Uterus (tissue), 4 donors: ENCODE results near the gene AGA. TPM values are rescaled to one million over a fixed set of nuclear protein-coding genes. Genes with fewer than 3 reads are reported as not detected.

Source experiments
- DNase-seq, 2 donors: peaks; one replicate each; pipeline ENCODE4 v3.0.0-alpha.2; 2019 to 2020
- H3K27ac ChIP-seq, 2 donors: fragments of 200-600 bp; sonication (generic); 1 replicate in 1 of 2; 2 replicates in 1 of 2; pipeline ENCODE4 v1.5.1; 2016 to 2018
- H3K27me3 ChIP-seq, 2 donors: fragments of 200-600 bp; sonication (generic); one replicate each; pipeline ENCODE4 v1.5.1; 2018 to 2019; ENCODE audit warnings: control low read depth in 1 of 2
- H3K36me3 ChIP-seq, 2 donors: fragments of 200-600 bp; sonication (generic); one replicate each; pipeline ENCODE4 v1.5.1; 2019; ENCODE audit warnings: control low read depth in 1 of 2
- H3K4me1 ChIP-seq, 2 donors: fragments of 200-600 bp; sonication (generic); one replicate each; pipeline ENCODE4 v1.5.1; 2018 to 2019; ENCODE audit warnings: control low read depth in 1 of 2
- H3K4me3 ChIP-seq, 2 donors: fragments of 200-600 bp; sonication (generic); 1 replicate in 1 of 2; 2 replicates in 1 of 2; pipeline ENCODE4 v1.5.1; 2018 to 2019; ENCODE audit warnings: mild to moderate bottlenecking in 1 of 2
- H3K9me3 ChIP-seq, 2 donors: fragments of 200-600 bp; sonication (generic); one replicate each; pipeline ENCODE4 v1.5.1; 2019; ENCODE audit warnings: control low read depth in 1 of 2
- CTCF ChIP-seq, 4 experiments: fragments of 200-600 bp in 2 of 4; fragments of 450-650 bp in 2 of 4; sonication (generic) in 2 of 4; IDR thresholded peaks; one replicate each; pipeline ENCODE4 v1.5.1; 2016 to 2019; ENCODE audit warnings: antibody characterized with exemption in 4 of 4, mild to moderate bottlenecking in 2 of 4, moderate library complexity in 1 of 4
- POLR2A ChIP-seq, 2 donors: fragments of 450-650 bp; IDR thresholded peaks; one replicate each; pipeline ENCODE4 v1.6.1; 2016; ENCODE audit warnings: antibody characterized with exemption in 2 of 2, mild to moderate bottlenecking in 1 of 2, moderate library complexity in 1 of 2
- intact Hi-C: fragments of 100-400 bp; cut with DNase I; formaldehyde crosslinking; loops from one replicate; pipeline ENCODE4 v1.15.1; 2023; ENCODE audit warnings: low total_unique reads
- total RNA-seq, 4 donors: library from RNA; depleted of rRNA in 3 of 4; stranded (reverse); fragments of >200 nt in 3 of 4; gene quantifications; one replicate each; pipeline versions ENCODE4 v1.1.0 to v1.2.4, GENCODE V29; 2014 to 2023
- donor health status: DM: yes; HTN: yes; CAD: no.

AGA gene
- total RNA-seq, 4 donors from 2014 or later, result 2.3 to 38.0 (median 6.8) TPM

GRCh38 chr4:177450426-177451107, 8.3 kb upstream of the AGA start:
- TF ChIP-seq CTCF (IDR thresholded peaks at IDR 0.05) (no peak), POLR2A (IDR thresholded peaks at IDR 0.05) (no peak)
- Histone ChIP-seq H3K4me1 (no peaks in the 10 kb centered on the region), H3K27ac (no peak overlapping the region), H3K9me3 (no peaks in the 10 kb centered on the region), H3K36me3 (no peaks in the 10 kb centered on the region), H3K27me3 (no peaks in the 10 kb centered on the region), H3K4me3 (no peak overlapping the region)
- intact Hi-C loops, result no loop called here
- DNase-seq, result no peak

- TF ChIP-seq CTCF (IDR thresholded peaks at IDR 0.05) (no peak), POLR2A (IDR thresholded peaks at IDR 0.05) (no peak)
- Histone ChIP-seq H3K36me3 (no peaks in the 10 kb centered on the region), H3K27ac (no peak overlapping the region), H3K4me3 (no peak overlapping the region), H3K27me3 (no peaks in the 10 kb centered on the region), H3K9me3 (no peaks in the 10 kb centered on the region), H3K4me1 (no peaks in the 10 kb centered on the region)
- no peak for DNase-seq
- intact Hi-C loops, result no loop called here
Measured at GRCh38 chr4:177448850-177449249, 6.6 kb upstream of the AGA start.

- H3K27me3 ChIP-seq, result no peaks in the 10 kb centered on the region
- TF ChIP-seq POLR2A (IDR thresholded peaks at IDR 0.05) (no peak), CTCF (IDR thresholded peaks at IDR 0.05) (no peak)
- no peak overlapping the region for H3K4me3 ChIP-seq
- H3K9me3 ChIP-seq, result no peaks in the 10 kb centered on the region
- no peaks in the 10 kb centered on the region for H3K36me3 ChIP-seq
- no peak for DNase-seq
- intact Hi-C loops, result no loop called here
- peaks cover 0 to 5% of the 10 kb centered on the region in 2 donors for H3K4me1 ChIP-seq
- H3K27ac ChIP-seq, result no peak overlapping the region
Measured at GRCh38 chr4:177447417-177448004, 5.3 kb upstream of the AGA start.

- intact Hi-C loops, result no loop called here
Measured at GRCh38 chr4:177446586-177446985, 4.3 kb upstream of the AGA start.

More at GRCh38 chr4:177446586-177446985, 4.3 kb upstream of the AGA start:
- no peak for DNase-seq
- H3K36me3 ChIP-seq, result no peaks in the 10 kb centered on the region
- no peak overlapping the region for H3K4me3 ChIP-seq
- TF ChIP-seq POLR2A (IDR thresholded peaks at IDR 0.05) (no peak), CTCF (IDR thresholded peaks at IDR 0.05) (no peak)
- no peak overlapping the region for H3K27ac ChIP-seq
- no peaks in the 10 kb centered on the region for H3K27me3 ChIP-seq
- H3K4me1 ChIP-seq, result peaks cover 0 to 5% of the 10 kb centered on the region in 2 donors
- no peaks in the 10 kb centered on the region for H3K9me3 ChIP-seq
